SK-N-SH (cell line): Measurements from ENCODE around the gene TANC1. TPM values are rescaled to one million over a fixed set of nuclear protein-coding genes. Genes with fewer than 3 reads are reported as not detected.

Experiments used
- CTCF ChIA-PET: fragments of 300-600, 350-600 bp; formaldehyde crosslinking; extraction: SDS; loops from one replicate; lab custom pipeline; 2021; lab: Yijun Ruan, JAX
- POLR2A ChIA-PET: fragments of 350-600 bp; sonication (Branson Sonifier 250); formaldehyde crosslinking; extraction: SDS; loops from one replicate; lab custom pipeline; 2020; ENCODE audit warnings: antibody characterized with exemption, inconsistent platforms; lab: Yijun Ruan, JAX
- DNase-seq: peaks from one replicate; pipeline ENCODE4 v3.0.0; 2012
- H2AFZ ChIP-seq: fragments of 200-600 bp; sonication (generic); 2 replicates; pipeline ENCODE4 v1.8.1; 2016; ENCODE audit warnings: antibody characterized with exemption, mild to moderate bottlenecking, low read depth
- H3F3A ChIP-seq: fragments of 200-600 bp; sonication (generic); replicated peaks from 2 replicates; pipeline ENCODE3; 2016; ENCODE audit warnings: antibody characterized with exemption, mild to moderate bottlenecking; ENCODE audit not compliant: insufficient read depth
- H3K27ac ChIP-seq, 2 experiments: fragments of 200-500 bp in 1 of 2; fragments of 200-600 bp in 1 of 2; sonication (Bioruptor generic) in 1 of 2; sonication (generic), shearing (Covaris generic) in 1 of 2; 2 replicates each; pipeline versions ENCODE4 v1.5.1 to v1.6.1; 2014 to 2016; ENCODE audit warnings: low read depth in 2 of 2, inconsistent platforms in 1 of 2, low read length in 1 of 2, mild to moderate bottlenecking in 1 of 2, mixed read lengths in 1 of 2
- H3K27me3 ChIP-seq: fragments of 200-600 bp; sonication (generic), shearing (Covaris generic); 2 replicates; pipeline ENCODE4 v1.6.1; 2016; ENCODE audit warnings: mixed run types; ENCODE audit not compliant: insufficient read depth
- H3K36me3 ChIP-seq, 2 experiments: fragments of 200-500 bp in 1 of 2; fragments of 200-600 bp in 1 of 2; sonication (Bioruptor generic) in 1 of 2; sonication (generic) in 1 of 2; replicated peaks in 1 of 2; 2 replicates each; pipeline versions ENCODE3 to v1.5.1; 2014 to 2016; ENCODE audit warnings: low read length in 1 of 2, mild to moderate bottlenecking in 1 of 2; ENCODE audit not compliant: insufficient read depth in 2 of 2, control insufficient read depth in 1 of 2
- H3K4me1 ChIP-seq, 2 experiments: fragments of 200-500 bp in 1 of 2; fragments of 200-600 bp in 1 of 2; sonication (Bioruptor generic) in 1 of 2; sonication (generic), shearing (Covaris generic) in 1 of 2; 2 replicates each; pipeline versions ENCODE4 v1.5.1 to v1.6.1; 2014 to 2016; ENCODE audit warnings: low read depth in 1 of 2, low read length in 1 of 2, mixed run types in 1 of 2; ENCODE audit not compliant: insufficient read depth in 2 of 2, control insufficient read depth in 1 of 2
- H3K4me2 ChIP-seq: fragments of 200-600 bp; sonication (generic), shearing (Covaris generic); 2 replicates; pipeline ENCODE4 v1.6.1; 2017; ENCODE audit warnings: mixed run types
- H3K4me3 ChIP-seq, 2 experiments: fragments of 200-500 bp in 1 of 2; fragments of 200-600 bp in 1 of 2; sonication (Bioruptor generic) in 1 of 2; sonication (generic), shearing (Covaris generic) in 1 of 2; 2 replicates each; pipeline versions ENCODE4 v1.5.1 to v1.8.1; 2014 to 2016; ENCODE audit warnings: low read depth in 2 of 2, inconsistent platforms in 1 of 2, low read length in 1 of 2, mild to moderate bottlenecking in 1 of 2, mixed read lengths in 1 of 2, moderate library complexity in 1 of 2
- H3K79me2 ChIP-seq: fragments of 200-600 bp; sonication (generic); 2 replicates; pipeline ENCODE4 v1.8.1; 2017; ENCODE audit warnings: mild to moderate bottlenecking; ENCODE audit not compliant: insufficient read depth
- H3K9ac ChIP-seq: fragments of 200-600 bp; sonication (generic); 2 replicates; pipeline ENCODE4 v1.6.1; 2017; ENCODE audit warnings: mixed run types
- H3K9me2 ChIP-seq: fragments of 200-600 bp; sonication (generic); 2 replicates; pipeline ENCODE4 v1.6.1; 2017; ENCODE audit warnings: mixed run types
- H3K9me3 ChIP-seq: fragments of 200-600 bp; sonication (generic); 2 replicates; pipeline ENCODE4 v1.6.1; 2017; ENCODE audit warnings: mixed run types, mild to moderate bottlenecking, moderate library complexity
- H4K20me1 ChIP-seq: fragments of 200-600 bp; sonication (generic); 2 replicates; pipeline ENCODE4 v1.6.1; 2017; ENCODE audit warnings: mild to moderate bottlenecking, mixed run types; ENCODE audit not compliant: insufficient read depth
- CTCF ChIP-seq: fragments of 200-600 bp; sonication (generic); IDR thresholded peaks from 2 replicates; pipeline ENCODE4 v1.6.1; 2017; ENCODE audit warnings: antibody characterized with exemption, mild to moderate bottlenecking, moderate library complexity
- FOSL2 ChIP-seq: IDR thresholded peaks from 2 replicates; pipeline ENCODE4 v1.4.0; 2012; ENCODE audit warnings: low read depth, mild to moderate bottlenecking, moderate library complexity, borderline replicate concordance
- FOXJ3 ChIP-seq: sonication (generic); formaldehyde crosslinking; IDR thresholded peaks from 2 replicates; pipeline ENCODE4 v1.5.1; 2020; ENCODE audit warnings: mild to moderate bottlenecking, missing genetic modification reagents
- GABPA ChIP-seq: IDR thresholded peaks from 2 replicates; pipeline ENCODE4 v1.4.0; 2012; ENCODE audit warnings: low read depth, mild to moderate bottlenecking
- GATA2 ChIP-seq: sonication (generic); formaldehyde crosslinking; IDR thresholded peaks from 2 replicates; pipeline ENCODE4 v1.5.0; 2020; ENCODE audit warnings: mild to moderate bottlenecking, missing genetic modification reagents
- JUND ChIP-seq: IDR thresholded peaks from 2 replicates; pipeline ENCODE4 v1.4.0; 2012
- MEF2A ChIP-seq: IDR thresholded peaks from 2 replicates; pipeline ENCODE4 v1.4.0; 2012; ENCODE audit warnings: low read depth, borderline replicate concordance
- MXI1 ChIP-seq: IDR thresholded peaks from 2 replicates; pipeline ENCODE4 v1.6.1; 2012; ENCODE audit warnings: mild to moderate bottlenecking, low read depth, low read length, improper control_type of control experiment
- RAD21 ChIP-seq: IDR thresholded peaks from 2 replicates; pipeline ENCODE4 v1.6.1; 2012; ENCODE audit warnings: mild to moderate bottlenecking, low read length
- RCOR1 ChIP-seq: fragments of 150-350 bp; IDR thresholded peaks from 2 replicates; pipeline ENCODE4 v1.6.1; 2017; ENCODE audit warnings: antibody characterized with exemption, low read length
- REST ChIP-seq: IDR thresholded peaks from 2 replicates; pipeline ENCODE4 v1.6.1; 2012; ENCODE audit warnings: mild to moderate bottlenecking, low read depth, low read length, moderate library complexity
- RFX5 ChIP-seq: IDR thresholded peaks from 2 replicates; pipeline ENCODE4 v1.6.1; 2012; ENCODE audit warnings: mild to moderate bottlenecking, improper control_type of control experiment, low read length
- RXRA ChIP-seq: IDR thresholded peaks from 2 replicates; pipeline ENCODE4 v1.4.0; 2012; ENCODE audit warnings: low read depth, mild to moderate bottlenecking, borderline replicate concordance
- SMC3 ChIP-seq: IDR thresholded peaks from 2 replicates; pipeline ENCODE4 v1.6.1; 2012; ENCODE audit warnings: low read depth, low read length, improper control_type of control experiment
- TAF1 ChIP-seq: IDR thresholded peaks from 2 replicates; pipeline ENCODE4 v1.6.1; 2012; ENCODE audit warnings: low read depth, mild to moderate bottlenecking, low read length, moderate library complexity, borderline replicate concordance
- TCF12 ChIP-seq: IDR thresholded peaks from 2 replicates; pipeline ENCODE4 v1.4.0; 2012
- YY1 ChIP-seq: IDR thresholded peaks from 2 replicates; pipeline ENCODE4 v1.4.0; 2012; ENCODE audit warnings: low read depth, mild to moderate bottlenecking
- ZBTB33 ChIP-seq: IDR thresholded peaks from 2 replicates; pipeline ENCODE4 v1.4.0; 2012; ENCODE audit warnings: low read depth, borderline replicate concordance
- WGBS: methylation state at CpG from one replicate; pipeline ENCODE4 v1.1.6; 2017; ENCODE audit warnings: low lambda C conversion rate; 5-methylcytosine and 5-hydroxymethylcytosine counted together
- polyA plus RNA-seq, 3 experiments: library from polyadenylated mRNA; depleted of rRNA; stranded (reverse); fragments of >200 nt; gene quantifications; 2 replicates each; pipeline ENCODE4 v1.2.3, GENCODE V29; 2012

Gene TANC1
- polyA plus RNA-seq, 1 of the 3 experiments (the other 2 are of a cell fraction): 19.2 TPM

DNA sequence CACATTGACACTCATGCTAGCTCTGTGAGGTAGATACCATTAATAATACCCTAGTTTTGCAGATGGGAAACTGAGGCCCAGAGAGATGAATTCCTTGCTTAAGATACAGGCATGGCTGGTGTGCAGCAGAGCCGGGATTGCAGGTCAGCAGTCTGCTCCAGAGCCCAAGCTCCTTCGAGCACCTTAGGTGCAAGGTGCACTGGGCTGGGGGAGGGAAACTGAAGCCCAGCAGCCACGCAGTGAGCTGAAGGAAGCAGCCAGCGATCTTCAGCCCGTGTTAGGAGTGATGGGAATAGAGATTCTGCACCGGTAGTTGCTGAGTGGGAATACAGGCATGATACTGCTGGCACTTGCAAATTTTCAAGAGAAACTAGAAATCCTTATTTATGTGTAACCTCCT is 50.6 kb downstream of the TANC1 start:
- no peak overlapping the region for H3K4me2 ChIP-seq
- no peak for DNase-seq
- H3K79me2 ChIP-seq: peaks cover 60% of the 10 kb centered on the region
- peaks cover 6% of the 10 kb centered on the region for H3F3A ChIP-seq
- no peak overlapping the region for H3K9ac ChIP-seq
- H3K4me3 ChIP-seq: no peak overlapping the region
- ChIA-PET CTCF (no interaction called here), POLR2A (no interaction called here)
- H4K20me1 ChIP-seq: 0 out of 2 replicates have a peak, but pooled peaks cover 2% of the 10 kb centered on the region
- H3K9me3 ChIP-seq: no peaks in the 10 kb centered on the region; the same call in 1 of the 2 replicates
- H3K36me3 ChIP-seq: peaks cover 0 to 15% of the 10 kb centered on the region in 2 experiments
- peaks cover 0 to 3% of the 10 kb centered on the region in 2 experiments; a peak in 1 of 4 replicates for H3K4me1 ChIP-seq
- no peaks in the 10 kb centered on the region for H3K27me3 ChIP-seq
- no peak for TF ChIP-seq RXRA
- TF ChIP-seq TCF12: no peak
- no peak for TF ChIP-seq GATA2
- no peak for TF ChIP-seq JUND
- no peak for TF ChIP-seq CTCF
- TF ChIP-seq FOSL2: no peak
- no peak for TF ChIP-seq SMC3
- TF ChIP-seq GABPA: no peak
- TF ChIP-seq TAF1: no peak
- TF ChIP-seq RAD21: no peak
- no peak for TF ChIP-seq RCOR1
- no peak for TF ChIP-seq FOXJ3 (CRISPR knock-in tag)
- TF ChIP-seq MEF2A: no peak
- no peak for TF ChIP-seq YY1
- H3K9me2 ChIP-seq: no peaks in the 10 kb centered on the region
- H2AFZ ChIP-seq: no peak overlapping the region
- H3K27ac ChIP-seq: no peak overlapping the region
- whole genome bisulfite sequencing: 91% methylated on average over 6 of the region's 6 CpGs

DNA sequence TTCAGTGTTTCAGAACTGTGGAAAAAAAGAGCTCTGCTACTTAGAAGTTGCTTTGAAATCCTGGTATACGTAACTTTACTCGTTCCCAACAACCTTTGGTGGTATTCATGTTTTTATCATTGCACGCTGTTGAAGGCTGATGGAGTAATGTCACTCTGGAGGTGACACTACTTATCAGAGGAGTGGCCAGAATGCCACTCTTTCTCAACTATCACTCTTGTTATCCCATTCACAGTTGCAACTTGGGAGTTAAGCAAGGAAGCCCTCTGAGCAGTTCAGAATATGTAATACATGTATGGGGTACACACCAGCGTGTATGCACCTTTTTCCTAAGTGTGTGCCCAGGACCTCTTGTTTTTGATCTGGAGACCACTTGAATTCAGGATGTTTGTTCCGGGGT is 53.6 kb downstream of the TANC1 start:
- peaks cover 56% of the 10 kb centered on the region; the same call in 1 of the 2 replicates for H3K79me2 ChIP-seq
- POLR2A ChIA-PET: no interaction called here
- no peaks in the 10 kb centered on the region for H3K9me2 ChIP-seq

More for the DNA sequence above, 53.6 kb downstream of the TANC1 start:
- no peak overlapping the region for H3K9ac ChIP-seq
- 0 out of 2 replicates have a peak, but pooled peaks cover 4% of the 10 kb centered on the region for H4K20me1 ChIP-seq
- H3K4me3 ChIP-seq: no peak overlapping the region
- DNase-seq: no peak
- H3K36me3 ChIP-seq: no peaks in the 10 kb centered on the region
- no peak overlapping the region for H3K4me2 ChIP-seq
- no peaks in the 10 kb centered on the region for H3K27me3 ChIP-seq
- no peaks in the 10 kb centered on the region for H3K9me3 ChIP-seq
- H2AFZ ChIP-seq: no peak overlapping the region
- WGBS: 80% methylated on average over 5 of the region's 5 CpGs
- no peak for TF ChIP-seq RXRA
- no peak for TF ChIP-seq MXI1
- TF ChIP-seq RAD21: no peak
- no peak for TF ChIP-seq RFX5
- TF ChIP-seq YY1: no peak
- TF ChIP-seq RCOR1: no peak
- no peak for TF ChIP-seq REST
- no peak for TF ChIP-seq SMC3
- no peak for TF ChIP-seq ZBTB33
- no peak overlapping the region for H3K27ac ChIP-seq
- peaks cover 6% of the 10 kb centered on the region for H3F3A ChIP-seq
- CTCF ChIA-PET: interaction anchor here (1.1 to 1.3 kb wide), 2 partner anchors 9 to 97 kb away, joined by 3 to 4 read pairs; no protein-coding TSS in a partner anchor
- H3K4me1 ChIP-seq: peaks cover 0 to 3% of the 10 kb centered on the region in 2 experiments; a peak in 1 of 4 replicates
